Measurements from ENCODE around the gene ICE1. TPM values are rescaled to one million over a fixed set of nuclear protein-coding genes. Genes with fewer than 3 reads are reported as not detected.

ICE1 gene
- total RNA-seq = 33.2 and 36.7 TPM in 2 replicates

DNA sequence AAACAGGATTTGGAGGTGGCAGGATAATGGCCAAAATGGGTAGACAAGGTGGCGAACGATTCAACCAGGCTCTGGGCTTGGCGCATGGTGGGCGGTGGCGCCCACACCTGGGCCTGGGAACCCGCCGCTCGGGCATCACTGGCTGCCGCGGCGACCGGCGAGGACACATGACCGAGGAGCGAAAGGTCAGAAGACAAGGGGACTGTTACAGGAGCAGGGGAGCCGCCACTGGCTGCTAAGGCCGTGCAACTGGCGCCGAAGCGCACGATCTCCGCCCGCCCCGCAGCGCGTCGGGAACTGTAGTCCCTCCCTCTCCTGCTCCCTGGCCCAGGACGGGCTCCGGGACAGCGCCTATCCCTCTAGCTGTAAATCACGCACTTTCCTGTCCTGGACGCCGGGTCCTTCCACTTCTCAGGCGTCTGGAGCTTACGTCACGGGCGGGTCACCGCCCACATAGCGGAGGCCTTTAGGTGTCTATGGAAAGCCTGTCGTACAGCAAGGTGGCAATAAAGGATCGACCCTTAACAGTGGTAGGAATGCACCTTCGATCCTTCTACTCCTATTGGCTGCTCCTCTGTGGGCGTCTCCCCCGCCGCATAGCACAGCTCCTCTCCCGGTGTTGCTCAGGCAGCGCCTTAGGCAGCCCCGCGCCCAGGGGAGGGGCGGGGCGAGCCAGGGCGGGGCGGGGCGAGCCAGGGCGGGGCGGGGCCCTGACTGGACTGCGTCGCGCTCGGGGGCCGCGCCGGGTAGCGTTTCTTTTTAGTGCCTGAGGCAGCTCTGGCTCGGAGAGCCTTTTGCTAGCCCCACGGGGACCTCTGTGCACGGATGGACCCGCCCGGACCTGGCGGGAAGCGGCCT lies at the start of gene ICE1:
ICE1 (plus strand) TSS at position 717 of the 858 bp plus-strand sequence. CDS start 239 bp downstream, outside the sequence.

All from uterine smooth muscle cell (primary cell).